Effector CD8-positive, alpha-beta T cell (primary cell): ENCODE measurements around the gene NOXA1.
"Not testable (repeated sequence)": the region's sequence is repeated elsewhere in the genome, so short reads cannot be mapped to it uniquely, and the experiment has no call there.

Experiments used
- DNase-seq: peaks from one replicate; lab custom pipeline; 2025; lab: John Stamatoyannopoulos, UW
- total RNA-seq, 4 experiments: gene quantifications; one replicate each; lab custom pipeline; 2026; lab: John Stamatoyannopoulos, UW

NOXA1 gene, protein sequence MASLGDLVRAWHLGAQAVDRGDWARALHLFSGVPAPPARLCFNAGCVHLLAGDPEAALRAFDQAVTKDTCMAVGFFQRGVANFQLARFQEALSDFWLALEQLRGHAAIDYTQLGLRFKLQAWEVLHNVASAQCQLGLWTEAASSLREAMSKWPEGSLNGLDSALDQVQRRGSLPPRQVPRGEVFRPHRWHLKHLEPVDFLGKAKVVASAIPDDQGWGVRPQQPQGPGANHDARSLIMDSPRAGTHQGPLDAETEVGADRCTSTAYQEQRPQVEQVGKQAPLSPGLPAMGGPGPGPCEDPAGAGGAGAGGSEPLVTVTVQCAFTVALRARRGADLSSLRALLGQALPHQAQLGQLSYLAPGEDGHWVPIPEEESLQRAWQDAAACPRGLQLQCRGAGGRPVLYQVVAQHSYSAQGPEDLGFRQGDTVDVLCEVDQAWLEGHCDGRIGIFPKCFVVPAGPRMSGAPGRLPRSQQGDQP
- total RNA-seq: 3.4 to 11.1 (median 6.4) reads per million in 4 experiments

DNA sequence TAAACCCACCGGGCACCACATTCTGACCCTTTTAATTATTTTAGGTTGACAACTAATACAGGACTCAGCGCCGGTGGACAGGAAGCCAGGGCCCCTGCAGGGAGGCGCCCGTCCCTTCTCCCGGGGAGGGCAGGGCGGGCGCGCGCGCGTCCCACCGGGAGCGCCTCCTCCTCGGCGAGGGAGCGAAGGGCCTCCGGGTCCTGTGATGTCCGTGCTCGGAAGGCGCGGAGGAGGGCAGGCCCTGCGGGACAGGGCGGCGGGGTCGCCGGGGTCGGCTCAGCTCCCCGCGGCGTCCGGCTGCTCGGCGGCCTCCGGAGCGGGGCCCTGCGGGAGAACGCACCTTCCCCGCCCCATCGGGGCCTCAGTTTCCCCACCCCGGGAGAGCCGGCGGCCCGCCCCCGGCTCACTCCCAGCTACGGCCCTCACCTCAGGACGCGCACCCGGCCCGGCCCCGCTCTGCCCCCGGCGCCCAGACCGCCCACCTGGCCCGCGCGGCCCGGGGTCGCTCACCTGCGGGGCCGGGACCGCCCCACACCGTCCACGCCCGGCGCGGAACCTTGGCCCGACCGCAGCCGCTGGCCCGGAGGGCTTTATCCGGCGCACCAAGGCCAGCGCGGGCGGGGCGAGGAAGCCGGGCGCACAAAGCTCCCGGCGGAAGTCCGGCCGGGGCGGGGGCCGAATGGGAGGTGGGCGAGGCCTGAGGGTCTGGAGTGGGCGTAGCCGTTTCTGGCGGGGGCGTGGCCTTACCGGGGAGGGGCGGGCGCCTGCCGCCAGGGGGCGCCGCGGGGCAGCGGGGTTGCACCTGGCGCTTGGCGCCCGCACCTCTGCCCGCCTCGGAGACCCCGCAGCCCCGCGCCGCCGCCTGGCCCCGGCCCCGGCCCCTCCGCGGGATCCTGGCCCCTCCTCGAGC, at the start of gene NOXA1, which contains the start of gene EXD3:
Gene NOXA1, plus strand, starts transcription at position 790 of the 910 bp plus-strand sequence. CDS start 137 bp downstream, outside the sequence.
Gene EXD3, minus strand, starts transcription at position 559 of the 910 bp plus-strand sequence. CDS start 27,805 bp downstream, outside the sequence.
- DNase-seq: peak; percentile 90

DNA sequence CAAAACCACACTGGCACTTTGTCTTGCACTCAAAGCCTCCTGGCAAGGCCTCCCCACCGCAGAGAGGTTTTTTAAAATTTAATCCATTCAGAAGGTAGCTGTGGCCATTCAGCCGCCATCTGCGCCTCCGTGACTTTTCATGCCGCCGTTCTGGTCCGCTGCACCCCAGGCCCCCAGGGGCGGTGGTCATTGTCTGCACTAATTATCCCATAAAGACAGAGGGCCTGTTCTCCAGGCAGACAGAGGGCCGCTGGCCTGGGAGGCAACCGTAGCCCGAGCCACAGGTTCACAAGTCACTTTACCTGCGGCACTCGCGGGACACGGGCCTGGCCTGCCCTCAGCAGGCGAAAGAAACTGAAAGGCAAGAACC, 49.6 kb upstream of the NOXA1 start:
- no peak for DNase-seq

DNA sequence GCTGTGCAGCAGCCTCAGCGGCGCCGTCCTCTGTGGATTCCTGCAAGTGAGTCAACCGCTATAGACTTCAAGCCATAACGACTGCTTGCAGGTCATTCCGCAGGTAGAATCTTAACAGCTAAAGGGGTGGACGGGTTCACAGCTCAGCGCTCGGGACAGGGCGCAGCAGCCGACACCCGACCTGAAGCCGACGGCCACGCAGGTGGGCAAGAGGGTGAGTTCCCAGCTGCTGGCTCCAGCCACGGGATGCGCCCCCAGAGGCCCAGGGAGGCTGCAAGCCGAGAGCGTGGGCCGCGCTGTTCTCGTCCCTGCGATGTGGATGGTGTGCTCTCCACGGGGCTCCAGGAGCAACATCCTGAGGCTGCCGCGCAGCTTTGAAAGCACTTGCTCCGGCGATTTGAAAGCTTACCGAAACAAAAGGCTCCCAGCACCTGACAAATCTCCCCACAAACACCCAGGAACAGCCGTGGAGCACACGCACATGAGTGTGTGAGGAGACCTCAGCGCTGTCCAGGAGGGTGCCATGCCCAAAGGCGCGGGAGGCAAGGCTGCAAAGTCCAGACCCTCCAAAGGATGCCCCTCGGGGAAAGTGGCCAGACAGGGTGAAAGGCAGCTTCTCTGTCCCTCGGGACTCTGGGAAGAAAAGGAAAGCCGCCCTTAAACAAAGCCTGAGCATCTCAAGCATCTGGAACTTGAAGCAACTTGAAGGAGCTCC, 48.9 kb upstream of the NOXA1 start:
- DNase-seq: no peak

- no peak for DNase-seq
Measured at GRCh38 chr9:137375321-137376058, 47.7 kb upstream of the NOXA1 start.

GRCh38 chr9:137376386-137376785, 46.8 kb upstream of the NOXA1 start:
- DNase-seq: no peak

GRCh38 chr9:137378688-137379410, 44.3 kb upstream of the NOXA1 start:
- DNase-seq: not testable (repeated sequence)

GRCh38 chr9:137379761-137380161, 43.4 kb upstream of the NOXA1 start:
- no peak for DNase-seq

GRCh38 chr9:137380171-137380570, 43.0 kb upstream of the NOXA1 start:
- no peak for DNase-seq

DNA sequence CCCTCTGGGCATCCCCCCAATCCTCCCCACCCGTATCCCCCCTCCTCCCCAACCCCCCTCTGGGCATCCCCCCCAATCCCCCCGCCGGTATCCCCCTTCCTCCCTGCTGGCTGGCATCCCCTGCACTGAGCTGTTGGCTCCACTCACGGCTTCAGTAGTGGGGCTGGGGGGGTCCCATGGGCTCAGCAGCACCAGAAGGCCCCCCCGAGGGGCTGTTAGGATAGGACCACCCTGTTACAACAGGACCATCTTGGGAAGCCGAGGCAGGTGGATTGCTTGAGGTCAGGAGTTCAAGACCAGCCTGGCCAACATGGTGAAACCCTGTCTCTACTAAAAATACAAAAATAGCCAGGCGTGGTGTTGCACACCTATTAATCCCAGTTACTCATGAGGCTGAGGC, 42.6 kb upstream of the NOXA1 start:
- no peak for DNase-seq

GRCh38 chr9:137381501-137382443, 41.4 kb upstream of the NOXA1 start:
- no peak for DNase-seq

DNA sequence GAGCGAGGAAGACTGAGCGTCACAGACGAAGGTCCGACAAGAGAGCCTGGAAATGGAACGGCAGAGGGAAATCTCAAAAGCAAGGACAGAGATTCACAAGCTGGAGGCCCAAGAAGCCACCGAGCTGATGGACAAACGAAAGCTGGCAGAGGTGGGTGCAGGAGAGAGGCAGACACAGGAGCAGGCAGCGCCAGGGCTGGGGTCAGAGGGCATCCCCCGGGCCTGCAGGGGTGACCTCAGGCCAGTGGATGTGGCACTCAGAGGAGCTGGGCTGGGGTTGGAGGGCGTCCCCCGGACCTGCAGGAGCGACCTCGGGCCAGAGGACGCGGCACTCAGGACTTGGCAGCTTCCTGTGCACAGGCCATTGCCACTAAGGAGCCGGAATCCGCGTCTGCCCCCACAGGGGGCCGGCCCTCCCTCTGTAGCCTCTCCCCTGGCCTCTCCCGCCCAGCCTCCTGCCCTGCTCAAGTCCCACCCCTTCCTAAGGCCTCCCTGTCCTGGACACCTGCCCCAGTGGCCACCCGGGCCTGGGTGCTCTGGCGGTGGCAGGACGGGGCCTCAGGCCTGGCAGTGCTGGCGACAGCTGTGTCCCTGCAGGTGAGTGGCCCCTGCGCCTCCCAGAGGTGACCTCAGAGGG, 40.6 kb upstream of the NOXA1 start:
- DNase-seq: no peak

DNA sequence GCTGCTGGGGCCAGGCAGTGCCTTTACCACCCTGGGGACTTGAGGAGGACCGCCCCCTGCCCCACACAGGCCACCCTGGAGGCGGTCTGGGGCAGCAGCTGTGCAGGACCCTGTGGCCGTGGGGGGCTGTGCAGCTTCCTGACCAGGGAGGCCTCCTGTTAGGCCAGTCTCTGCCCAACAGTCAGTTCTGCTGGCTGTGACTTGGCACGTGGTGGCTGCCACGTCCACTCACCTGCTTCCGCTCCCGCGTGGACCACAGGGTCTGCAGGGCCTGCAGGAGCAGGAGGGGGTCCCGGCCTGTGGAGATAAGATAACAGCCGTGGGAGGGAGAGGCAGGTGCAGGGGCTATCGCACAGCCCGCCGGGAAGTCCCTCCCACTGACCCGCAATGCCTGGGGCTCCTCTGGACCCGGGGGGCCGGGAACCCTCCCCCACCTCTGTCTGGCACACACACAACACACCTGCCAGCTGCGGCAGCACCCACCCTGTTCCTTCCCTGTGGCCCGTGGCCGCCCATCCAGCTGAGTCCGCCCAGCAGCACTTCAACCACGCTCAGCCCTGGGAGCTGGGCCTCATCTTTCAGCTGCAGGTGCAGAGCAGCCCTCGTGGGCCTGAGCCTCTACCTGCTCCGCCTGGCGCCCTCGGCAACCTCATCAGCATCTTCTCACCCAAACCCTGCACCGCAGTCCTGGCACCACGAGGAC, 40.0 kb upstream of the NOXA1 start:
- DNase-seq: no peak

GRCh38 chr9:137383784-137384756, 39.1 kb upstream of the NOXA1 start:
- no peak for DNase-seq

GRCh38 chr9:137385061-137385655, 38.0 kb upstream of the NOXA1 start:
- DNase-seq: no peak

- not testable (repeated sequence) for DNase-seq
Measured at GRCh38 chr9:137386507-137387113, 36.6 kb upstream of the NOXA1 start.
